ENCODE data around the gene NEK10. TPM values are rescaled to one million over a fixed set of nuclear protein-coding genes. Genes with fewer than 3 reads are reported as not detected.

NEK10 gene
- total and polyA plus RNA-seq, 2 of the 4 experiments (the other 2 are of a cell fraction): 2.2 to 6.6 TPM

GRCh38 chr3:27134171-27134796 is 234.9 kb downstream of the NEK10 start:
- Histone ChIP-seq H3K23ac (ENCODE audit: low read depth, low read length) (no peak overlapping the region), H2AK5ac (ENCODE audit: low read depth, low read length) (no peak overlapping the region), H4K5ac (ENCODE audit: low read depth, low read length) (no peak overlapping the region), H3K4ac (ENCODE audit: low read depth, low read length) (no peak overlapping the region), H2BK5ac (ENCODE audit: low read depth, low read length, poor library complexity, severe bottlenecking) (no peak overlapping the region), H2BK15ac (ENCODE audit: low read depth, low read length) (no peak overlapping the region), H2AFZ (replicated peaks; ENCODE audit: low read length, poor library complexity) (peak overlapping the region; percentile 17), H2AK9ac (replicated peaks; ENCODE audit: low read depth, low read length, poor library complexity) (peak overlapping the region; percentile 49), H3K4me1 (ENCODE audit: control insufficient read depth, insufficient read depth, low read length) (no peaks in the 10 kb centered on the region), H2BK20ac (ENCODE audit: low read depth, low read length) (no peak overlapping the region), H3K27me3 (ENCODE audit: control insufficient read depth, insufficient read depth, low read length) (no peaks in the 10 kb centered on the region), H3K9me3 (ENCODE audit: control insufficient read depth, insufficient read depth, low read length) (no peaks in the 10 kb centered on the region), H3K9ac (ENCODE audit: low read depth, low read length) (no peak overlapping the region), H3K36me3 (ENCODE audit: control insufficient read depth, insufficient read depth, low read length) (no peaks in the 10 kb centered on the region), H3K14ac (replicated peaks; ENCODE audit: low read depth, low read length) (no peak overlapping the region), H3K79me1 (ENCODE audit: low read depth in 1 of 2, low read length in 2 of 2) (no peaks in the 10 kb centered on the region), H3K18ac (ENCODE audit: low read depth, low read length) (no peak overlapping the region), H4K20me1 (ENCODE audit: insufficient read depth, low read length) (no peaks in the 10 kb centered on the region), H3K56ac (ENCODE audit: extremely low read depth, insufficient read depth, low read length) (no peak overlapping the region), H4K91ac (ENCODE audit: insufficient read depth, low read depth, low read length) (no peak overlapping the region), H3K4me2 (ENCODE audit: low read depth, low read length) (peak overlapping the region; percentile 67; the same call in 1 of the 2 replicates), H2BK120ac (ENCODE audit: low read depth, low read length) (no peak overlapping the region), H4K8ac (ENCODE audit: low read depth in 2 of 2, low read length in 2 of 2) (no peak overlapping the region), H3K9me1 (ENCODE audit: insufficient read depth, low read length) (no peaks in the 10 kb centered on the region), H3K4me3 (ENCODE audit: insufficient read depth, low read depth, low read length) (no peak overlapping the region), H3K27ac (ENCODE audit: insufficient read depth, low read length) (no peak overlapping the region)
- intact Hi-C loops (cut with micrococcal nuclease): loop anchor here (1.0 to 5.0 kb wide), 5 partner anchors 120 to 547 kb away; no protein-coding TSS in a partner anchor
- ATAC-seq (ENCODE audit: low read depth): peak; percentile 86
- ChIA-PET CTCF (interaction anchor here (0.7 to 2.7 kb wide), 12 partner anchors 9 to 567 kb away, joined by 3 to 32 read pairs (median 3); no protein-coding TSS in a partner anchor), POLR2A (ENCODE audit: unreplicated experiment) (no interaction called here)
- dilution Hi-C loops (cut with HindIII; ENCODE audit: low sequenced_read_pairs, unreplicated experiment): no loop called here
- no TSS peak for BruUV-seq (replicated peaks)
- in situ Hi-C loops (cut with MboI; ENCODE audit: low sequenced_read_pairs): loop anchor here (10.0 kb wide), 4 partner anchors 121 to 551 kb away; partner anchors contain the start of gene NEK10
- WGBS, 2 experiments (ENCODE audit: extremely low coverage in 2 of 2, insufficient read length in 1 of 2): no CpG with 5 or more reads among the region's 2 CpGs
- DNase-seq: peak; percentile 66
- TF ChIP-seq FOS (IDR thresholded peaks at IDR 0.05; ENCODE audit: low read depth, low read length) (0 out of 2 replicates have a peak, but pooled peaks have one; percentile 22), RAD21 (IDR thresholded peaks at IDR 0.05; ENCODE audit: low read length) (peak; percentile 91), MXI1 (IDR thresholded peaks at IDR 0.05; ENCODE audit: borderline replicate concordance, low read depth, low read length) (no peak), NFE2L2 (IDR thresholded peaks at IDR 0.05; ENCODE audit: low read depth, low read length) (no peak), CEBPB (IDR thresholded peaks at IDR 0.05; ENCODE audit: low read depth, low read length) (no peak), ELK1 (IDR thresholded peaks at IDR 0.05; ENCODE audit: borderline replicate concordance, low read depth, low read length) (no peak), SMC3 (IDR thresholded peaks at IDR 0.05; ENCODE audit: low read depth, low read length) (peak; percentile 91), MAZ (IDR thresholded peaks at IDR 0.05; ENCODE audit: borderline replicate concordance, low read depth, low read length) (no peak), BHLHE40 (IDR thresholded peaks at IDR 0.05; ENCODE audit: low read depth, low read length) (no peak), POLR2A (IDR thresholded peaks at IDR 0.05; ENCODE audit: low read depth, low read length) (no peak), CHD1 (IDR thresholded peaks at IDR 0.05; ENCODE audit: low read depth, low read length) (no peak), MAFK (IDR thresholded peaks at IDR 0.05; ENCODE audit: low read depth, low read length) (no peak; the same call in 1 of the 2 replicates), RCOR1 (IDR thresholded peaks at IDR 0.05; ENCODE audit: insufficient replicate concordance, low read length) (no peak)
- TF ChIP-seq, protein P1, sequence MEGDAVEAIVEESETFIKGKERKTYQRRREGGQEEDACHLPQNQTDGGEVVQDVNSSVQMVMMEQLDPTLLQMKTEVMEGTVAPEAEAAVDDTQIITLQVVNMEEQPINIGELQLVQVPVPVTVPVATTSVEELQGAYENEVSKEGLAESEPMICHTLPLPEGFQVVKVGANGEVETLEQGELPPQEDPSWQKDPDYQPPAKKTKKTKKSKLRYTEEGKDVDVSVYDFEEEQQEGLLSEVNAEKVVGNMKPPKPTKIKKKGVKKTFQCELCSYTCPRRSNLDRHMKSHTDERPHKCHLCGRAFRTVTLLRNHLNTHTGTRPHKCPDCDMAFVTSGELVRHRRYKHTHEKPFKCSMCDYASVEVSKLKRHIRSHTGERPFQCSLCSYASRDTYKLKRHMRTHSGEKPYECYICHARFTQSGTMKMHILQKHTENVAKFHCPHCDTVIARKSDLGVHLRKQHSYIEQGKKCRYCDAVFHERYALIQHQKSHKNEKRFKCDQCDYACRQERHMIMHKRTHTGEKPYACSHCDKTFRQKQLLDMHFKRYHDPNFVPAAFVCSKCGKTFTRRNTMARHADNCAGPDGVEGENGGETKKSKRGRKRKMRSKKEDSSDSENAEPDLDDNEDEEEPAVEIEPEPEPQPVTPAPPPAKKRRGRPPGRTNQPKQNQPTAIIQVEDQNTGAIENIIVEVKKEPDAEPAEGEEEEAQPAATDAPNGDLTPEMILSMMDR (conservative IDR thresholded peaks at IDR 0.05; ENCODE audit: low read depth, low read length): peak; percentile 91
- TF ChIP-seq, protein P2, sequence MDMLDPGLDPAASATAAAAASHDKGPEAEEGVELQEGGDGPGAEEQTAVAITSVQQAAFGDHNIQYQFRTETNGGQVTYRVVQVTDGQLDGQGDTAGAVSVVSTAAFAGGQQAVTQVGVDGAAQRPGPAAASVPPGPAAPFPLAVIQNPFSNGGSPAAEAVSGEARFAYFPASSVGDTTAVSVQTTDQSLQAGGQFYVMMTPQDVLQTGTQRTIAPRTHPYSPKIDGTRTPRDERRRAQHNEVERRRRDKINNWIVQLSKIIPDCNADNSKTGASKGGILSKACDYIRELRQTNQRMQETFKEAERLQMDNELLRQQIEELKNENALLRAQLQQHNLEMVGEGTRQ (IDR thresholded peaks at IDR 0.05; ENCODE audit: low read depth, low read length): 0 out of 2 replicates have a peak, but pooled peaks have one; percentile 13
